GM12878 (cell line): ENCODE measurements around the gene EI24. TPM values are rescaled to one million over a fixed set of nuclear protein-coding genes. Genes with fewer than 3 reads are reported as not detected.

Experiments used
- ATAC-seq: fragments of 200-7000 bp; cut with Tn5 transposase; 3 replicates; pipeline ENCODE4 v1.9.1; 2020; ENCODE audit warnings: mild to moderate bottlenecking, moderate library complexity
- BruUV-seq: library from RNA; stranded (reverse); fragments of 400-500 nt; replicated peaks from 2 replicates; lab custom pipeline; 2021; lab: Mats Ljungman, UMichigan
- CTCF ChIA-PET: fragments of 300-600 bp; sonication (Branson Sonifier 250); formaldehyde crosslinking; extraction: SDS; loops from one replicate; lab custom pipeline; 2021; ENCODE audit warnings: inconsistent platforms; lab: Yijun Ruan, JAX
- POLR2A ChIA-PET: fragments of 350-600 bp; formaldehyde crosslinking; extraction: SDS; loops from one replicate; lab custom pipeline; 2021; ENCODE audit warnings: inconsistent platforms; lab: Charles Lee
- RAD21 ChIA-PET: fragments of 300-600 bp; sonication (Branson Sonifier 250); formaldehyde crosslinking; loops from one replicate; lab custom pipeline; 2023; ENCODE audit warnings: antibody characterized with exemption; ENCODE audit not compliant: unreplicated experiment; lab: Charles Lee
- SMC1A ChIA-PET: fragments of 300-600 bp; sonication (Branson Sonifier 250); formaldehyde crosslinking; loops from one replicate; lab custom pipeline; 2023; ENCODE audit not compliant: unreplicated experiment, uncharacterized antibody; lab: Charles Lee
- DNase-seq: peaks from one replicate; pipeline ENCODE4 v3.0.0-alpha.2; 2011; ENCODE audit warnings: low read depth, low spot score
- FAIRE-seq: peaks from 3 replicates; lab custom pipeline; 2011; peaks lifted over from hg19 to GRCh38; lab: Jason Lieb, UNC
- H2AFZ ChIP-seq: 2 replicates; pipeline ENCODE4 v1.6.0; 2011; ENCODE audit warnings: low read depth, low read length, control low read depth; ENCODE audit not compliant: control insufficient read depth
- H3K27ac ChIP-seq: 2 replicates; pipeline ENCODE4 v1.5.1; 2011; ENCODE audit warnings: control low read depth; ENCODE audit not compliant: control insufficient read depth, insufficient read depth
- H3K27me3 ChIP-seq, 2 experiments: replicated peaks in 1 of 2; 2 replicates each; pipeline versions ENCODE4 v1.6.0 to v1.6.1; 2011; ENCODE audit warnings: low read length in 1 of 2; ENCODE audit not compliant: control insufficient read depth in 2 of 2, insufficient read depth in 2 of 2
- H3K36me3 ChIP-seq, 2 experiments: 2 replicates each; pipeline ENCODE4 v1.5.1; 2011; ENCODE audit warnings: low read length in 1 of 2; ENCODE audit not compliant: control insufficient read depth in 2 of 2, insufficient read depth in 2 of 2
- H3K4me1 ChIP-seq: 2 replicates; pipeline ENCODE4 v1.6.1; 2011; ENCODE audit warnings: mild to moderate bottlenecking, low read length, moderate library complexity, mixed read lengths; ENCODE audit not compliant: control insufficient read depth, insufficient read depth
- H3K4me2 ChIP-seq: 2 replicates; pipeline ENCODE4 v1.6.0; 2011; ENCODE audit warnings: control low read depth; ENCODE audit not compliant: control insufficient read depth, insufficient read depth
- H3K4me3 ChIP-seq: fragments of 200-600 bp; sonication (generic); 2 replicates; pipeline ENCODE4 v1.5.1; 2016
- H3K79me2 ChIP-seq: 2 replicates; pipeline ENCODE4 v1.6.0; 2011; ENCODE audit warnings: low read length; ENCODE audit not compliant: control insufficient read depth, insufficient read depth
- H3K9ac ChIP-seq: 2 replicates; pipeline ENCODE4 v1.8.0; 2011; ENCODE audit warnings: low read length, control low read depth, mixed read lengths; ENCODE audit not compliant: control insufficient read depth, insufficient read depth
- H3K9me3 ChIP-seq: replicated peaks from 3 replicates; pipeline ENCODE4 v1.5.1; 2011; ENCODE audit warnings: mild to moderate bottlenecking, low read length; ENCODE audit not compliant: control insufficient read depth, insufficient read depth
- H4K20me1 ChIP-seq: 2 replicates; pipeline ENCODE4 v1.6.0; 2011; ENCODE audit not compliant: control insufficient read depth, insufficient read depth
- ASH2L ChIP-seq: fragments of 300-600, 200-600 bp; sonication (generic); IDR thresholded peaks from 2 replicates; pipeline ENCODE4 v1.6.1; 2017; ENCODE audit warnings: low read depth, mild to moderate bottlenecking, borderline replicate concordance
- FOS ChIP-seq: IDR thresholded peaks from 3 replicates; pipeline ENCODE4 v1.6.1; 2011; ENCODE audit warnings: borderline replicate concordance; ENCODE audit not compliant: insufficient read length; ENCODE audit errors: extremely low read depth
- IKZF2 ChIP-seq, 2 experiments: fragments of 450-650 bp; IDR thresholded peaks; 2 replicates each; pipeline ENCODE4 v1.6.1; 2017; ENCODE audit warnings: mild to moderate bottlenecking in 2 of 2, moderate library complexity in 2 of 2
- JUND ChIP-seq: IDR thresholded peaks from 2 replicates; pipeline ENCODE4 v1.6.1; 2012; ENCODE audit warnings: low read depth, mild to moderate bottlenecking, low read length, improper control_type of control experiment, moderate library complexity
- PAX5 ChIP-seq: IDR thresholded peaks from 2 replicates; pipeline ENCODE4 v1.6.1; 2011; ENCODE audit warnings: low read depth, low read length, borderline replicate concordance
- WRNIP1 ChIP-seq: IDR thresholded peaks from 2 replicates; pipeline ENCODE4 v1.6.1; 2011; ENCODE audit warnings: low read depth, low read length, improper control_type of control experiment, borderline replicate concordance
- WGBS: methylation state at CpG from one replicate; pipeline ENCODE4 v1.1.6; 2016; ENCODE audit warnings: low lambda C conversion rate; ENCODE audit not compliant: insufficient replicate concordance, insufficient coverage; ENCODE audit errors: missing lambda C conversion rate; 5-methylcytosine and 5-hydroxymethylcytosine counted together
- in situ Hi-C: fragments of 300-500 bp; cut with MboI; formaldehyde crosslinking; loops from 9 replicates; pipeline ENCODE4 v1.14.3; 2018; ENCODE audit warnings: mixed read lengths
- intact Hi-C: fragments of 100-400 bp; cut with micrococcal nuclease; formaldehyde crosslinking; loops from one replicate; pipeline ENCODE4 v1.14.2; 2022; ENCODE audit not compliant: unreplicated experiment
- polyA plus RNA-seq, 11 experiments: library from polyadenylated mRNA; depleted of rRNA in 4 of 11; unstranded in 6 of 11; stranded (reverse) in 5 of 11; fragments of >200 nt; fragmentation: Nextera tagmentation in 4 of 11; fragmentation: Illumina TruSeq in 1 of 11; extraction: Ambion mirVana in 4 of 11; extraction: Trizol in 1 of 11; gene quantifications; 1 replicate in 1 of 11; 2 replicates in 10 of 11; pipeline versions ENCODE4 v1.2.1 to v1.2.3, GENCODE V29; 2011 to 2016; ENCODE audit warnings: inconsistent platforms in 2 of 11, missing spikeins in 2 of 11, low read depth in 1 of 11
- total RNA-seq, 4 experiments: library from RNA; depleted of rRNA in 3 of 4; stranded (reverse); fragments of >200 nt in 3 of 4; fragmentation: Illumina TruSeq in 1 of 4; extraction: Trizol in 1 of 4; gene quantifications; 2 replicates each; pipeline versions ENCODE4 v1.2.1 to v1.2.3, GENCODE V29; 2013 to 2021
- TF ChIP-seq, protein P1 (sequence below): fragments of 450-650 bp; IDR thresholded peaks from 2 replicates; pipeline ENCODE4 v1.6.1; 2017; ENCODE audit warnings: mild to moderate bottlenecking, moderate library complexity

EI24 gene
- total and polyA plus RNA-seq, 10 of the 15 experiments (the other 5 are each of a cell fraction or from before 2014, with no cell fraction given): 20.3 to 127 (median 70.4) TPM

DNA sequence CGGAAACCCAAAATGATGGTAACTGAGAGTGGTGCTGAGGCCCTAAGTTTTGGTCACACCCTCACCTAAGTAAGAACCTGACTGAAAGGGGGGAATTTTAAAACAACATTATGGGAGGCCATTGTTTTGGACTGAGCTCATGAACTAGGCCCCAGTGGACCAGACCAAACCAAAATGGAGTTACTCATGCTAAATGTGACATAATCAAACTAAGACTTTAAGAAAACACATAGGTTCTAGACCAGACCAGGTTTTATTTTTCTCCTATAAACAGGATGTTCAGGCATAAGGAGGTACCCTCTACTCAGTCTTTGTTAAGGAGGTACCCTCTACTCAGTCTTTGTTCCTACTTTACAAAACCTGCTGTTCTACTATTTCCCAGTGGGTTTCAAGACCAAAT is 7.4 kb upstream of the EI24 start:
- intact Hi-C loops: no loop called here
- CTCF ChIA-PET: no interaction called here
- 0% methylated on average over 1 of the region's 1 CpG for WGBS

More for the DNA sequence above, 7.4 kb upstream of the EI24 start:
- Histone ChIP-seq H3K27me3 (no peaks in the 10 kb centered on the region), H3K9me3 (no peaks in the 10 kb centered on the region; the same call in 2 of the 3 replicates), H3K4me1 (no peaks in the 10 kb centered on the region), H3K36me3 (no peaks in the 10 kb centered on the region), H3K27ac (no peak overlapping the region), H3K4me3 (no peak overlapping the region), H2AFZ (no peak overlapping the region), H3K79me2 (no peaks in the 10 kb centered on the region), H4K20me1 (no peaks in the 10 kb centered on the region), H3K4me2 (no peak overlapping the region), H3K9ac (no peak overlapping the region)
- no TSS peak for BruUV-seq
- POLR2A ChIA-PET: no interaction called here
- ATAC-seq: no peak
- RAD21 ChIA-PET: no interaction called here
- SMC1A ChIA-PET: no interaction called here
- FAIRE-seq: no peak
- TF ChIP-seq PAX5 (no peak), IKZF2 (IDR thresholded peaks at IDR 0.05) (no peak), WRNIP1 (no peak), JUND (no peak), FOS (no peak), ASH2L (no peak)
- TF ChIP-seq, protein P1, sequence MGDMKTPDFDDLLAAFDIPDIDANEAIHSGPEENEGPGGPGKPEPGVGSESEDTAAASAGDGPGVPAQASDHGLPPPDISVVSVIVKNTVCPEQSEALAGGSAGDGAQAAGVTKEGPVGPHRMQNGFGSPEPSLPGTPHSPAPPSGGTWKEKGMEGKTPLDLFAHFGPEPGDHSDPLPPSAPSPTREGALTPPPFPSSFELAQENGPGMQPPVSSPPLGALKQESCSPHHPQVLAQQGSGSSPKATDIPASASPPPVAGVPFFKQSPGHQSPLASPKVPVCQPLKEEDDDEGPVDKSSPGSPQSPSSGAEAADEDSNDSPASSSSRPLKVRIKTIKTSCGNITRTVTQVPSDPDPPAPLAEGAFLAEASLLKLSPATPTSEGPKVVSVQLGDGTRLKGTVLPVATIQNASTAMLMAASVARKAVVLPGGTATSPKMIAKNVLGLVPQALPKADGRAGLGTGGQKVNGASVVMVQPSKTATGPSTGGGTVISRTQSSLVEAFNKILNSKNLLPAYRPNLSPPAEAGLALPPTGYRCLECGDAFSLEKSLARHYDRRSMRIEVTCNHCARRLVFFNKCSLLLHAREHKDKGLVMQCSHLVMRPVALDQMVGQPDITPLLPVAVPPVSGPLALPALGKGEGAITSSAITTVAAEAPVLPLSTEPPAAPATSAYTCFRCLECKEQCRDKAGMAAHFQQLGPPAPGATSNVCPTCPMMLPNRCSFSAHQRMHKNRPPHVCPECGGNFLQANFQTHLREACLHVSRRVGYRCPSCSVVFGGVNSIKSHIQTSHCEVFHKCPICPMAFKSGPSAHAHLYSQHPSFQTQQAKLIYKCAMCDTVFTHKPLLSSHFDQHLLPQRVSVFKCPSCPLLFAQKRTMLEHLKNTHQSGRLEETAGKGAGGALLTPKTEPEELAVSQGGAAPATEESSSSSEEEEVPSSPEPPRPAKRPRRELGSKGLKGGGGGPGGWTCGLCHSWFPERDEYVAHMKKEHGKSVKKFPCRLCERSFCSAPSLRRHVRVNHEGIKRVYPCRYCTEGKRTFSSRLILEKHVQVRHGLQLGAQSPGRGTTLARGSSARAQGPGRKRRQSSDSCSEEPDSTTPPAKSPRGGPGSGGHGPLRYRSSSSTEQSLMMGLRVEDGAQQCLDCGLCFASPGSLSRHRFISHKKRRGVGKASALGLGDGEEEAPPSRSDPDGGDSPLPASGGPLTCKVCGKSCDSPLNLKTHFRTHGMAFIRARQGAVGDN: no peak
- no peak for DNase-seq
- in situ Hi-C loops: no loop called here
